HepG2 (cell line): ENCODE data around the gene RRP12. TPM values are rescaled to one million over a fixed set of nuclear protein-coding genes. Genes with fewer than 3 reads are reported as not detected.
A peak's percentile ranks its signal among the peaks of the same experiment; 100 is the strongest.

Experiments
- ATF1 ChIP-seq: IDR thresholded peaks from 2 replicates; pipeline ENCODE4 v1.6.1; 2016; ENCODE audit warnings: mild to moderate bottlenecking, control low read depth
- CSRNP1 ChIP-seq: sonication (generic); formaldehyde crosslinking; IDR thresholded peaks from 2 replicates; pipeline ENCODE4 v1.8.1; 2023; ENCODE audit warnings: mild to moderate bottlenecking, missing genetic modification reagents
- FOXO1 ChIP-seq: sonication (generic); formaldehyde crosslinking; IDR thresholded peaks from 2 replicates; pipeline ENCODE4 v1.4.0; 2020; ENCODE audit warnings: missing genetic modification reagents
- HNF4G ChIP-seq, 2 experiments: sonication (generic) in 1 of 2; formaldehyde crosslinking in 1 of 2; IDR thresholded peaks; 2 replicates each; pipeline versions ENCODE4 v1.4.0 to v1.6.1; 2011 to 2020; ENCODE audit warnings: borderline replicate concordance in 2 of 2, low read depth in 2 of 2, mild to moderate bottlenecking in 2 of 2, low read length in 1 of 2, missing genetic modification reagents in 1 of 2, moderate library complexity in 1 of 2
- IRF2 ChIP-seq: IDR thresholded peaks from 2 replicates; pipeline ENCODE4 v1.6.1; 2018; ENCODE audit warnings: missing genetic modification reagents, missing compliant biosample characterization
- MAFK ChIP-seq, 2 experiments: IDR thresholded peaks in 1 of 2; conservative IDR thresholded peaks in 1 of 2; 2 replicates each; pipeline ENCODE4 v1.6.1; 2011; ENCODE audit warnings: improper control_type of control experiment in 2 of 2, low read length in 2 of 2
- MNT ChIP-seq: fragments of 450-650 bp; IDR thresholded peaks from 2 replicates; pipeline ENCODE4 v1.6.1; 2016
- REPIN1 ChIP-seq: sonication (generic); formaldehyde crosslinking; IDR thresholded peaks from 2 replicates; pipeline ENCODE4 v1.8.0; 2022; ENCODE audit warnings: missing genetic modification reagents, low read depth, mild to moderate bottlenecking, borderline replicate concordance
- RXRB ChIP-seq: IDR thresholded peaks from 2 replicates; pipeline ENCODE4 v1.6.1; 2016; ENCODE audit warnings: borderline replicate concordance, missing genetic modification reagents, missing compliant biosample characterization
- SIN3A ChIP-seq: IDR thresholded peaks from 2 replicates; pipeline ENCODE4 v1.6.1; 2011; ENCODE audit warnings: low read depth, mild to moderate bottlenecking, control low read depth, low read length, borderline replicate concordance
- ZBTB21 ChIP-seq: sonication (generic); formaldehyde crosslinking; IDR thresholded peaks from 2 replicates; pipeline ENCODE4 v1.4.0; 2020; ENCODE audit warnings: missing genetic modification reagents
- ZFAT ChIP-seq: sonication (generic); formaldehyde crosslinking; conservative IDR thresholded peaks from 2 replicates; pipeline ENCODE4 v1.8.1; 2023; ENCODE audit warnings: missing genetic modification reagents, inconsistent platforms
- ZFX ChIP-seq: sonication (generic); formaldehyde crosslinking; IDR thresholded peaks from 2 replicates; pipeline ENCODE4 v1.4.0; 2020; ENCODE audit warnings: mild to moderate bottlenecking, low read depth, missing genetic modification reagents, moderate library complexity
- ZGPAT ChIP-seq: IDR thresholded peaks from 2 replicates; pipeline ENCODE4 v1.6.1; 2016; ENCODE audit warnings: mild to moderate bottlenecking
- polyA plus RNA-seq, 8 experiments: library from polyadenylated mRNA; depleted of rRNA in 3 of 8; stranded (reverse) in 7 of 8; unstranded in 1 of 8; fragments of >200 nt; fragmentation: Illumina TruSeq in 4 of 8; extraction: Trizol in 4 of 8; gene quantifications; 2 replicates each; pipeline versions ENCODE4 v1.2.1 to v1.2.3, GENCODE V29; 2011 to 2016; ENCODE audit warnings: low read depth in 4 of 8, missing spikeins in 1 of 8, mixed read lengths in 1 of 8; ENCODE audit not compliant: insufficient read depth in 1 of 8
- total RNA-seq, 5 experiments: library from RNA; depleted of rRNA; stranded (reverse); fragments of >200 nt; fragmentation: Illumina TruSeq; extraction: Trizol; gene quantifications; 2 replicates each; pipeline ENCODE4 v1.2.3, GENCODE V29; 2016; ENCODE audit warnings: low read depth in 1 of 5
- TF ChIP-seq, protein P1 (sequence below): sonication (generic); formaldehyde crosslinking; IDR thresholded peaks from 2 replicates; pipeline ENCODE4; 2020; ENCODE audit warnings: missing genetic modification reagents, mild to moderate bottlenecking, borderline replicate concordance

The RRP12 gene
- total and polyA plus RNA-seq, 2 of the 13 experiments (the other 11 are each of a cell fraction or from before 2014, with no cell fraction given), result 13.2 to 39.4 TPM

GRCh38 chr10:97400665-97401454 lies at the start of gene RRP12 (continued):
- TF ChIP-seq, protein P1, sequence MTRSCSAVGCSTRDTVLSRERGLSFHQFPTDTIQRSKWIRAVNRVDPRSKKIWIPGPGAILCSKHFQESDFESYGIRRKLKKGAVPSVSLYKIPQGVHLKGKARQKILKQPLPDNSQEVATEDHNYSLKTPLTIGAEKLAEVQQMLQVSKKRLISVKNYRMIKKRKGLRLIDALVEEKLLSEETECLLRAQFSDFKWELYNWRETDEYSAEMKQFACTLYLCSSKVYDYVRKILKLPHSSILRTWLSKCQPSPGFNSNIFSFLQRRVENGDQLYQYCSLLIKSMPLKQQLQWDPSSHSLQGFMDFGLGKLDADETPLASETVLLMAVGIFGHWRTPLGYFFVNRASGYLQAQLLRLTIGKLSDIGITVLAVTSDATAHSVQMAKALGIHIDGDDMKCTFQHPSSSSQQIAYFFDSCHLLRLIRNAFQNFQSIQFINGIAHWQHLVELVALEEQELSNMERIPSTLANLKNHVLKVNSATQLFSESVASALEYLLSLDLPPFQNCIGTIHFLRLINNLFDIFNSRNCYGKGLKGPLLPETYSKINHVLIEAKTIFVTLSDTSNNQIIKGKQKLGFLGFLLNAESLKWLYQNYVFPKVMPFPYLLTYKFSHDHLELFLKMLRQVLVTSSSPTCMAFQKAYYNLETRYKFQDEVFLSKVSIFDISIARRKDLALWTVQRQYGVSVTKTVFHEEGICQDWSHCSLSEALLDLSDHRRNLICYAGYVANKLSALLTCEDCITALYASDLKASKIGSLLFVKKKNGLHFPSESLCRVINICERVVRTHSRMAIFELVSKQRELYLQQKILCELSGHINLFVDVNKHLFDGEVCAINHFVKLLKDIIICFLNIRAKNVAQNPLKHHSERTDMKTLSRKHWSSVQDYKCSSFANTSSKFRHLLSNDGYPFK (CRISPR knock-in tag), result peak; percentile 49; the same call in 1 of the 2 replicates
- peak; percentile 84 for TF ChIP-seq ATF1
- TF ChIP-seq RXRB (CRISPR knock-in tag), result peak; percentile 41; the same call in 1 of the 2 replicates
- TF ChIP-seq ZFAT, result no peak
- peak; percentile 89 for TF ChIP-seq CSRNP1 (CRISPR knock-in tag)
- peak; percentile 97 for TF ChIP-seq ZBTB21 (CRISPR knock-in tag)
- peak; percentile 53; the same call in 1 of the 2 replicates for TF ChIP-seq IRF2
- TF ChIP-seq ZFX (CRISPR knock-in tag), result peak; percentile 47; the same call in 1 of the 2 replicates
- peak; percentile 99 for TF ChIP-seq SIN3A
- no peak for TF ChIP-seq MAFK (conservative IDR thresholded peaks at IDR 0.05 in 1 of 2, IDR thresholded peaks at IDR 0.05 in 1 of 2; ENCODE audit: low read length in 2 of 2)
- TF ChIP-seq HNF4G (IDR thresholded peaks at IDR 0.05; ENCODE audit: borderline replicate concordance, low read depth, low read length), result no peak
- TF ChIP-seq HNF4G (CRISPR knock-in tag; IDR thresholded peaks at IDR 0.05; ENCODE audit: borderline replicate concordance, low read depth), result no peak
- 0 out of 2 replicates have a peak, but pooled peaks have one; percentile 9 for TF ChIP-seq FOXO1 (CRISPR knock-in tag)
- peak; percentile 94 for TF ChIP-seq MNT
- TF ChIP-seq REPIN1, result peak; percentile 80
- TF ChIP-seq ZGPAT (CRISPR knock-in tag), result peak; percentile 47; the same call in 1 of the 2 replicates
